ENCODE measurements around the gene MEIS2. TPM values are rescaled to one million over a fixed set of nuclear protein-coding genes. Genes with fewer than 3 reads are reported as not detected.
A peak's percentile ranks its signal among the peaks of the same experiment; 100 is the strongest.

MEIS2 gene
- total and polyA plus RNA-seq, 4 donors: 40.1 to 119 (median 72.0) TPM

DNA sequence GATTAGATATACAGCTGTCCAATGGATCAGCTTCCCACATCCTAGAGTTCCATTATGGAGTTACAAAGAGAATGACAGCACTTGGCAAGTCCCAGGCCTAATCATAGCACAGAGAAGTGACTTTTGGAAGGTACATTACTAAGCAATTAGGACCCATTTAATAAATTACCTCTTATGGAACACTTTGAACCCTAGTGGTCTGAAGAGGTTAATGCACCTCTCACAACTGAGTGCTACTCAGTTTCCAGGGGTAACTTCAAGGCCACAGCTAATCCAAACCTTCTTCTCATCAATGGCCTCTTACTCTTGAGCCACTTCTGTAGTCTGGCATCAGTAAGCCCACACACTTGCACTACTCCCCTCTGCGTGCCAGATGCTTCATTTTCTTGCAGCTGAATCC, 34.9 kb upstream of the MEIS2 start:
- no peaks in the 10 kb centered on the region for H3K4me1 ChIP-seq (ENCODE audit: control insufficient read depth, insufficient read depth, low read length)
- H3K27me3 ChIP-seq (ENCODE audit: control insufficient read depth, insufficient read depth, low read length): no peaks in the 10 kb centered on the region
- 50% methylated on average over 1 of the region's 1 CpG for WGBS (ENCODE audit: insufficient coverage)
- no peak overlapping the region for H3K4me3 ChIP-seq (ENCODE audit: low read depth, low read length)
- H3K36me3 ChIP-seq (ENCODE audit: control insufficient read depth, insufficient read depth, low read length): no peaks in the 10 kb centered on the region
- no peak for DNase-seq (ENCODE audit: low read depth in 4 of 6, low spot score in 6 of 6)
- H3K27ac ChIP-seq (ENCODE audit: low read depth, low read length): no peak overlapping the region
- H3K9me3 ChIP-seq (ENCODE audit: control insufficient read depth, insufficient read depth, low read length): no peaks in the 10 kb centered on the region

DNA sequence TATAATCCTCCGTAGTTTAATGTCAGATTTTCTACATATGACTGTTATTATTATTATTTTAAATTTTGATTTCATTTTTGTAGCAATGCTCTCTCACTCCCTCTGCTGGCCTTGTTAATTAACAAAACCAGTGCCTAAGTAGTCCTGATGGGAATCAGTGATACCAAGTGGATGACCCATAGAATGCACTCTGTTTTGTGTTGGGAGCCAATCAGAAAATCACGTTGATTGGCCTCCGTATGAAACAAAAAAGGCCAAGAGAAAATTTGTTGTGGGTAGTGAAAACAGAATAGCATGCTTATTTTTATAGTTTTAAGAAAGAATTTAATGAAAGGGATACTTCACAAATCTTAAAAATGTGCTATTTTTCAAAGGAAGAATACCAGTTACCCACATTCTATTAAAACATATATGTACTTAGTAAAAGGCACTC, 34.4 kb upstream of the MEIS2 start:
- no peaks in the 10 kb centered on the region for H3K9me3 ChIP-seq (ENCODE audit: control insufficient read depth, insufficient read depth, low read length)
- H3K27me3 ChIP-seq (ENCODE audit: control insufficient read depth, insufficient read depth, low read length): no peaks in the 10 kb centered on the region
- no peak overlapping the region for H3K27ac ChIP-seq (ENCODE audit: low read depth, low read length)
- H3K36me3 ChIP-seq (ENCODE audit: control insufficient read depth, insufficient read depth, low read length): no peaks in the 10 kb centered on the region
- no CpG with 5 or more reads among the region's 3 CpGs for WGBS (ENCODE audit: insufficient coverage)
- peak in 1 of 6 donors; percentile 41 for DNase-seq (ENCODE audit: low read depth in 4 of 6, low spot score in 6 of 6)
- H3K4me3 ChIP-seq (ENCODE audit: low read depth, low read length): no peak overlapping the region
- no peaks in the 10 kb centered on the region for H3K4me1 ChIP-seq (ENCODE audit: control insufficient read depth, insufficient read depth, low read length)

DNA sequence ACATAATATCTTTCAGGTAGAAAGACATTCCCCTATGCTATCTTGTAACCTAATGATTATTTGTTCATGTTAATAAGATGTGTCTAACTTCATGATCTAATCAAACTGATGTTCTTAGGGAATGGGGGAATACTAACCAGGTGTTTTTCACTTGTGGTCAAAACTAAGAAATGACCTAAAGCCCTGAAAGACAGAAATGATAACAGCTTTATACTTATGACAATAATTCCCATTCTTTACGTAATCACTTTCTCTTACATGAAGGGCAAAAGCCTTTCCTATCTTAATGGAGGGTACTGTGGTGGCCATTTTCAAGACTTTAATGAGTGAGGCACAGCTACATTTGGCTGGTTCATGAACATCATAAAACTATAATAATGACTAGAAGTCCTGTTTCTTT, 33.9 kb upstream of the MEIS2 start:
- Histone ChIP-seq H3K4me3 (ENCODE audit: low read depth, low read length) (no peak overlapping the region), H3K4me1 (ENCODE audit: control insufficient read depth, insufficient read depth, low read length) (no peaks in the 10 kb centered on the region), H3K27me3 (ENCODE audit: control insufficient read depth, insufficient read depth, low read length) (no peaks in the 10 kb centered on the region), H3K36me3 (ENCODE audit: control insufficient read depth, insufficient read depth, low read length) (no peaks in the 10 kb centered on the region), H3K9me3 (ENCODE audit: control insufficient read depth, insufficient read depth, low read length) (no peaks in the 10 kb centered on the region), H3K27ac (ENCODE audit: low read depth, low read length) (no peak overlapping the region)
- DNase-seq (ENCODE audit: low read depth in 4 of 6, low spot score in 6 of 6): no peak
- WGBS (ENCODE audit: insufficient coverage): no CpG with 5 or more reads among the region's 1 CpG

DNA sequence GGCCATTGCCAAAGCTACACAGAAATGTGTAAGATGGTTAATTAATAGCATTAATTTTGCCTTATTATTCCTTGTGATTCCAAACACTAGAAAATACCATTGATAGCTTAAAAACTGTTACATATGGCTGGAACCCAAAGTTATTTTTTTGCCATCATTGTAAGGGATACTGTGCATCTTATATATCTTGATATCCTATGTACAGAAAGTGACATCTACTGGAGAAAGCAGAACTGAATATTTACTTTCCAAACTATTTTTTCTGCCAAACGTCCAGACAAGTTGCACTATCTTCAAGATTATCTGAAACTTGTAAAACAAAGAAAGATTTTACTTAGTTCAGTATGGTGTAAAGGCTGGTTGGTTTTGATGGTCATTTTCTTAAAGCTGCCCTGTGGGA, 33.3 kb upstream of the MEIS2 start:
- peak in 2 of 6 donors; percentile 60 to 74 for DNase-seq (ENCODE audit: low read depth in 4 of 6, low spot score in 6 of 6)
- Histone ChIP-seq H3K9me3 (ENCODE audit: control insufficient read depth, insufficient read depth, low read length) (no peaks in the 10 kb centered on the region), H3K4me1 (ENCODE audit: control insufficient read depth, insufficient read depth, low read length) (no peaks in the 10 kb centered on the region), H3K36me3 (ENCODE audit: control insufficient read depth, insufficient read depth, low read length) (no peaks in the 10 kb centered on the region), H3K27ac (ENCODE audit: low read depth, low read length) (no peak overlapping the region), H3K4me3 (ENCODE audit: low read depth, low read length) (no peak overlapping the region), H3K27me3 (ENCODE audit: control insufficient read depth, insufficient read depth, low read length) (no peaks in the 10 kb centered on the region)
- no CpG with 5 or more reads among the region's 1 CpG for WGBS (ENCODE audit: insufficient coverage)

DNA sequence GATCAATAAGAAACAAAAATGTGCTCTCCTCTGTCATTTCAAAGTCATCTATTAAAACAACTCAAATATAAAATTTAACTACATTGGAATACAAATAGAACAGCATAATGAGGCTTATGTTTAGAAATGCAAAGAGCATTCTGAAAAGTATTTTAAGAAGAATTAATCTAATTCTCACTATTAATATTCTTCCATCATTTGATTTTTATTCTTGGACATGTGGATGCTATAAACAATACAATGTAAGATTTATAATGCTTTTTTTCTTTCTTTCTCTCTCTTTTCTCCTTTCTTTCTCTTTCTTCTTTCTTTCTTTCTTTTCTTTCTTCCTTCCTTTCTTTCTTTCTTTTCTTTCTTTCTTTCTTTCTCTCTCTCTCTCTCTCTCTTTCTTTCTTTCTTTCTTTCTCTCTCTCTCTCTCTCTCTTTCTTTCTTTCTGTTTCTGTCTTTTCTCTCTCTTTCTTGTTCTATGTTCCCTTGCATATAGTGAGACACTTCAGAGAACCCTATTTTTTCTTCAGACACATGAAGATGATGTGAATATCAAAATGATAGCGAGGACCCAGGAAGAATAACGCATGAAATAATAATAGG, 32.6 kb upstream of the MEIS2 start:
- H3K27me3 ChIP-seq (ENCODE audit: control insufficient read depth, insufficient read depth, low read length): no peaks in the 10 kb centered on the region
- no peak overlapping the region for H3K4me3 ChIP-seq (ENCODE audit: low read depth, low read length)
- DNase-seq (ENCODE audit: low read depth in 4 of 6, low spot score in 6 of 6): no peak
- no peaks in the 10 kb centered on the region for H3K36me3 ChIP-seq (ENCODE audit: control insufficient read depth, insufficient read depth, low read length)
- no peak overlapping the region for H3K27ac ChIP-seq (ENCODE audit: low read depth, low read length)
- no CpG with 5 or more reads among the region's 2 CpGs for WGBS (ENCODE audit: insufficient coverage)
- H3K4me1 ChIP-seq (ENCODE audit: control insufficient read depth, insufficient read depth, low read length): no peaks in the 10 kb centered on the region
- no peaks in the 10 kb centered on the region for H3K9me3 ChIP-seq (ENCODE audit: control insufficient read depth, insufficient read depth, low read length)

DNA sequence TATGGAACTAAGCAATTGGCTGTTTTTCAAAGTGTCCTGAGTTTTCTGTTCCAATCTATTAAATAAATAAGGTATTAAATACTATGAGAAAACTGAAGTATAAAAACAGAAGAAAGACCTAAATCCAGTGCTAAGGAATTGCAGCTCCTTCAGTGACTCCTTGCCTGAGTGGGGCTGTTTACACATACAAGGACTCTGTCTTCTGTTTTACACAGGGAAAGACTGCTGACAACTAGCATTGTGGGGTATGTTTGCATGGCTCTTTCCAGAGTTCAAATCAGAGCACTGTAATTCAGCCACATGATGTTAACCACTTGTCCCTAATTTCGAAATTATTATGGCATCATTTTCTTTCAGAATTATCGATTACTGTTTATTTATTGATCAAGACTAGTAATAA, 31.3 kb upstream of the MEIS2 start:
- no peaks in the 10 kb centered on the region for H3K36me3 ChIP-seq (ENCODE audit: control insufficient read depth, insufficient read depth, low read length)
- no CpG with 5 or more reads among the region's 2 CpGs for WGBS (ENCODE audit: insufficient coverage)
- no peak overlapping the region for H3K27ac ChIP-seq (ENCODE audit: low read depth, low read length)
- H3K9me3 ChIP-seq (ENCODE audit: control insufficient read depth, insufficient read depth, low read length): no peaks in the 10 kb centered on the region
- H3K4me1 ChIP-seq (ENCODE audit: control insufficient read depth, insufficient read depth, low read length): no peaks in the 10 kb centered on the region
- DNase-seq (ENCODE audit: low read depth in 4 of 6, low spot score in 6 of 6): no peak
- H3K27me3 ChIP-seq (ENCODE audit: control insufficient read depth, insufficient read depth, low read length): no peaks in the 10 kb centered on the region
- H3K4me3 ChIP-seq (ENCODE audit: low read depth, low read length): no peak overlapping the region

DNA sequence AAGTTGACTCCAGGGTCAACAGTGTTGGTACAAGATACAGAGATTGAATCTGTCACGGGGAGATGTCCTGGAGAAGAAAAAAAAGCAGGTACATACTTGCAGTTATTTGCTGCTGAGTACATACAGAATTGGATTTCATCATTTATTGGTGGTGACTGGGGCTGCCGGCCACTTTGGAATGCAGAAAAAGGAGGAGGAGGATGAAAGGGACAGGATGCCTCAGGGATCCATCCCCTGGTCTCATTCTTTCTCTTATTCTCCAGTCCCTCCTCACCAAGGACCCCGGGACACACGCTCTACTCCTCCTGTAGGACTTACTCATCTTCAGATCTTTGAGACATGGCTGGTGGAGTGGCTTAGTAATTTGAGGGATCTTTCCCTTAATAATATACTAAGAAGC, 30.0 kb upstream of the MEIS2 start:
- H3K9me3 ChIP-seq (ENCODE audit: control insufficient read depth, insufficient read depth, low read length): no peaks in the 10 kb centered on the region
- no peak overlapping the region for H3K4me3 ChIP-seq (ENCODE audit: low read depth, low read length)
- no peaks in the 10 kb centered on the region for H3K27me3 ChIP-seq (ENCODE audit: control insufficient read depth, insufficient read depth, low read length)
- H3K4me1 ChIP-seq (ENCODE audit: control insufficient read depth, insufficient read depth, low read length): no peaks in the 10 kb centered on the region
- no peak overlapping the region for H3K27ac ChIP-seq (ENCODE audit: low read depth, low read length)
- H3K36me3 ChIP-seq (ENCODE audit: control insufficient read depth, insufficient read depth, low read length): no peaks in the 10 kb centered on the region
- 80% methylated on average over 1 of the region's 4 CpGs for WGBS (ENCODE audit: insufficient coverage)
- DNase-seq (ENCODE audit: low read depth in 4 of 6, low spot score in 6 of 6): no peak

DNA sequence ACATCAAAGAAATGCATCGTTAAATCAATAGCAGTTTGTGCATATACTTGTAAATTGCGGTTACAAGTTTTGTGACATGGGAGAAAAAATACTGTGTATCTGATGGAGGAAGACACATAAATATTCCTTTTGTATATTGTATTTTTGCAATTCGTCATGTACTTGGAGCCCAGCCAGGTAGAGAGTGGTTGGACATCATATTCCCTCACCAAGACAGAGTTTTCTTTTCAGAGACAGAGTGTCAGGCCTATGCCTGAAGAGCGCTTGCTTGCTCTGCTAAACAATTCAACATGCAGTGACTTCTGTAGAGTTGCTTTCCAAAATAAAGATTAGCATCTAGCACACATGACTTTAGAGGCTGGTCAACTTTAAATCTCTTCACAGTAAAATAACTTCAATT, 24.8 kb upstream of the MEIS2 start:
- DNase-seq (ENCODE audit: low read depth in 4 of 6, low spot score in 6 of 6): peak in 1 of 6 donors; percentile 44
- H3K4me3 ChIP-seq (ENCODE audit: low read depth, low read length): no peak overlapping the region
- WGBS (ENCODE audit: insufficient coverage): 67% methylated on average over 2 of the region's 4 CpGs
- no peaks in the 10 kb centered on the region for H3K36me3 ChIP-seq (ENCODE audit: control insufficient read depth, insufficient read depth, low read length)
- H3K27ac ChIP-seq (ENCODE audit: low read depth, low read length): no peak overlapping the region
- H3K27me3 ChIP-seq (ENCODE audit: control insufficient read depth, insufficient read depth, low read length): no peaks in the 10 kb centered on the region
- no peaks in the 10 kb centered on the region for H3K9me3 ChIP-seq (ENCODE audit: control insufficient read depth, insufficient read depth, low read length)
- H3K4me1 ChIP-seq (ENCODE audit: control insufficient read depth, insufficient read depth, low read length): no peaks in the 10 kb centered on the region

DNA sequence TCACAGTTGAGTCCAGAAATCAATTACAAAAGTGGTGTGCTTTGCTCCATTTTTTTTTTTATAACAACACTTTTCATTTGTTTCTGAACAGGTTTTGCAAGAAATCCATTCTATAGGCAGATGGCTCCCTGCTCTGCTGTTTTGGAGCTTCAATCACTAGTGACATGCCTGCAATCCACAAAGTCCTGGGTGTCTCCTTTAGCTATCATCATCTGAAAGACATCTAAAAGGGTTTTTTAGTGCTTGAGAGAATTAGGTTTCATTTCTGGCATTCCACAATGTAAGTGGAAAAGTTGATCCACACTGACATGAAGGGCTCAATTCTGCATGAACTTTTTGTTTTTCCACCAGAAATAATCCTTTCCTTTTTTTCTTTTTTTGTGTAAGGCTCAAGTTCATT, 24.0 kb upstream of the MEIS2 start:
- Histone ChIP-seq H3K4me3 (ENCODE audit: low read depth, low read length) (no peak overlapping the region), H3K27ac (ENCODE audit: low read depth, low read length) (no peak overlapping the region), H3K9me3 (ENCODE audit: control insufficient read depth, insufficient read depth, low read length) (no peaks in the 10 kb centered on the region), H3K4me1 (ENCODE audit: control insufficient read depth, insufficient read depth, low read length) (no peaks in the 10 kb centered on the region), H3K36me3 (ENCODE audit: control insufficient read depth, insufficient read depth, low read length) (no peaks in the 10 kb centered on the region), H3K27me3 (ENCODE audit: control insufficient read depth, insufficient read depth, low read length) (no peaks in the 10 kb centered on the region)
- peak in 1 of 6 donors; percentile 18 for DNase-seq (ENCODE audit: low read depth in 4 of 6, low spot score in 6 of 6)

DNA sequence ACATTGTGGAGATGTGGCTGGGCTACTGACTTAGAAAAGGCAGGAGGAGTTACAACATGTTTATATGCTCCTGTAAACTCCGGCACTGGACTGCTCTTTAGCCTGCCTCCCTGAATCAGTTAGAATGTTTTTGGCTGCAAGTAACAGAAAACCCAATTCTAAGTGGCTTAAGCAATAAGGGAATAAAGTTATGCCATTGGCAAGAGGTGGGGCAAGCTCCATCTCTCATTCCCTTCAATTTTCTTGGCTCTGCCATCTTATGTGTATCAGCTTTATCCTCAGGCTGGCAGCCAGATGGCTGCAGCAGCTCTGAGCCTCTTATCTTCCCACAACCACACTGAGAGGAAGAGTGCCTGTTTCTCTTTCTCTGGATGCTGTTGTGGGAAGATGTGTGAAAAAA, 22.4 kb upstream of the MEIS2 start:
- Histone ChIP-seq H3K4me1 (ENCODE audit: control insufficient read depth, insufficient read depth, low read length) (no peaks in the 10 kb centered on the region), H3K27me3 (ENCODE audit: control insufficient read depth, insufficient read depth, low read length) (no peaks in the 10 kb centered on the region), H3K4me3 (ENCODE audit: low read depth, low read length) (no peak overlapping the region), H3K36me3 (ENCODE audit: control insufficient read depth, insufficient read depth, low read length) (no peaks in the 10 kb centered on the region), H3K27ac (ENCODE audit: low read depth, low read length) (no peak overlapping the region), H3K9me3 (ENCODE audit: control insufficient read depth, insufficient read depth, low read length) (no peaks in the 10 kb centered on the region)
- peak in 1 of 6 donors; percentile 79 for DNase-seq (ENCODE audit: low read depth in 4 of 6, low spot score in 6 of 6)
- WGBS (ENCODE audit: insufficient coverage): 100% methylated on average over 1 of the region's 1 CpG
